ENCODE measurements around the gene TNNT1.

The TNNT1 gene

GRCh38 chr19:55149078-55150003 lies at the start of gene TNNT1:
Gene TNNT1 (minus strand): TSS chr19:55149206. CDS start chr19:55147157, 2,049 bp downstream.
- TF ChIP-seq GATA1 (IDR thresholded peaks at IDR 0.05; ENCODE audit: low read depth, low read length) (no peak), POLR2A (IDR thresholded peaks at IDR 0.05; ENCODE audit: low read length) (no peak)
- DNase-seq, result no peak

- DNase-seq, result no peak
- TF ChIP-seq POLR2A (IDR thresholded peaks at IDR 0.05; ENCODE audit: low read length) (no peak), GATA1 (IDR thresholded peaks at IDR 0.05; ENCODE audit: low read depth, low read length) (no peak)
Observed at GRCh38 chr19:55198651-55199050, 49.6 kb upstream of the TNNT1 start.

- TF ChIP-seq GATA1 (IDR thresholded peaks at IDR 0.05; ENCODE audit: low read depth, low read length) (no peak), POLR2A (IDR thresholded peaks at IDR 0.05; ENCODE audit: low read length) (no peak)
- peak; percentile 23 to 53 for DNase-seq
Observed at GRCh38 chr19:55197528-55197927, 48.5 kb upstream of the TNNT1 start.

- TF ChIP-seq GATA1 (IDR thresholded peaks at IDR 0.05; ENCODE audit: low read depth, low read length) (no peak), POLR2A (IDR thresholded peaks at IDR 0.05; ENCODE audit: low read length) (no peak)
Observed at GRCh38 chr19:55196803-55197202, 47.8 kb upstream of the TNNT1 start.

GRCh38 chr19:55193481-55193880 lies 44.5 kb upstream of the TNNT1 start:
- no peak for DNase-seq
- TF ChIP-seq GATA1 (IDR thresholded peaks at IDR 0.05; ENCODE audit: low read depth, low read length) (no peak), POLR2A (IDR thresholded peaks at IDR 0.05; ENCODE audit: low read length) (no peak)

More at GRCh38 chr19:55196803-55197202, 47.8 kb upstream of the TNNT1 start:
- DNase-seq, result peak in 1 of 2 experiments; percentile 15

GRCh38 chr19:55189403-55189835 lies 40.4 kb upstream of the TNNT1 start:
- TF ChIP-seq GATA1 (IDR thresholded peaks at IDR 0.05; ENCODE audit: low read depth, low read length), result no peak
- no peak for TF ChIP-seq POLR2A (IDR thresholded peaks at IDR 0.05; ENCODE audit: low read length)
- no peak for DNase-seq

GRCh38 chr19:55188625-55189024 lies 39.6 kb upstream of the TNNT1 start:
- TF ChIP-seq GATA1 (IDR thresholded peaks at IDR 0.05; ENCODE audit: low read depth, low read length) (no peak), POLR2A (IDR thresholded peaks at IDR 0.05; ENCODE audit: low read length) (no peak)

GRCh38 chr19:55186080-55186479 lies 37.1 kb upstream of the TNNT1 start:
- no peak for TF ChIP-seq GATA1 (IDR thresholded peaks at IDR 0.05; ENCODE audit: low read depth, low read length)
- no peak for TF ChIP-seq POLR2A (IDR thresholded peaks at IDR 0.05; ENCODE audit: low read length)

More at GRCh38 chr19:55188625-55189024, 39.6 kb upstream of the TNNT1 start:
- DNase-seq, result no peak

GRCh38 chr19:55181740-55182139 lies 32.7 kb upstream of the TNNT1 start:
- no peak for TF ChIP-seq GATA1 (IDR thresholded peaks at IDR 0.05; ENCODE audit: low read depth, low read length)
- no peak for TF ChIP-seq POLR2A (IDR thresholded peaks at IDR 0.05; ENCODE audit: low read length)
- no peak for DNase-seq

More at GRCh38 chr19:55186080-55186479, 37.1 kb upstream of the TNNT1 start:
- no peak for DNase-seq

- TF ChIP-seq POLR2A (IDR thresholded peaks at IDR 0.05; ENCODE audit: low read length) (no peak), GATA1 (IDR thresholded peaks at IDR 0.05; ENCODE audit: low read depth, low read length) (no peak)
Observed at GRCh38 chr19:55179606-55180484, 30.8 kb upstream of the TNNT1 start, which contains the start of gene SYT5. Gene SYT5 (minus strand): TSS chr19:55180289. CDS start chr19:55179041, 1,248 bp downstream.

GRCh38 chr19:55178781-55179599 lies 30.0 kb upstream of the TNNT1 start:
- no peak for TF ChIP-seq GATA1 (IDR thresholded peaks at IDR 0.05; ENCODE audit: low read depth, low read length)
- TF ChIP-seq POLR2A (IDR thresholded peaks at IDR 0.05; ENCODE audit: low read length), result no peak
- peak; percentile 86 to 87 for DNase-seq

More at GRCh38 chr19:55179606-55180484, 30.8 kb upstream of the TNNT1 start, which contains the start of gene SYT5:
- DNase-seq, result peak; percentile 59 to 79

GRCh38 chr19:55176076-55176475 lies 27.1 kb upstream of the TNNT1 start:
- TF ChIP-seq POLR2A (IDR thresholded peaks at IDR 0.05; ENCODE audit: low read length) (no peak), GATA1 (IDR thresholded peaks at IDR 0.05; ENCODE audit: low read depth, low read length) (no peak)
- peak in 1 of 2 experiments; percentile 15 for DNase-seq
